PC-3 (cell line): ENCODE results near the gene KCNIP4. TPM values are rescaled to one million over a fixed set of nuclear protein-coding genes. Genes with fewer than 3 reads are reported as not detected.
A peak's percentile ranks its signal among the peaks of the same experiment; 100 is the strongest.

Experiments used
- ATAC-seq: fragments of 200-7000 bp; cut with Tn5 transposase; 2 replicates; pipeline ENCODE4 v1.9.1; 2020; ENCODE audit warnings: mild to moderate bottlenecking, moderate library complexity
- BruUV-seq: library from RNA; stranded (reverse); fragments of 400-500 nt; replicated peaks from 2 replicates; lab custom pipeline; 2021; lab: Mats Ljungman, UMichigan
- CTCF ChIA-PET: fragments of 300-600 bp; sonication (Branson Sonifier 250); formaldehyde crosslinking; loops from one replicate; lab custom pipeline; 2022; ENCODE audit warnings: antibody characterized with exemption; lab: Charles Lee
- POLR2A ChIA-PET: fragments of 300-600 bp; sonication (Branson Sonifier 250); formaldehyde crosslinking; loops from one replicate; lab custom pipeline; 2022; ENCODE audit warnings: antibody characterized with exemption; ENCODE audit not compliant: unreplicated experiment; lab: Charles Lee
- DNase-seq: peaks from one replicate; pipeline ENCODE4 v3.0.0-alpha.2; 2015
- H2AFZ ChIP-seq: fragments of 300-600 bp; sonication (generic); 2 replicates; pipeline ENCODE4 v1.6.0; 2016; ENCODE audit warnings: antibody characterized with exemption, low read length
- H3F3A ChIP-seq: fragments of 300-600 bp; sonication (generic); one replicate; pipeline ENCODE4 v1.6.0; 2017; ENCODE audit warnings: antibody characterized with exemption, low read length, control low read depth, mild to moderate bottlenecking; ENCODE audit not compliant: unreplicated experiment
- H3K27ac ChIP-seq: fragments of 300-600 bp; sonication (generic); 2 replicates; pipeline ENCODE4 v1.5.1; 2016; ENCODE audit warnings: mild to moderate bottlenecking, low read length
- H3K27me3 ChIP-seq: fragments of 300-600 bp; sonication (generic); 2 replicates; pipeline ENCODE4 v1.6.1; 2016; ENCODE audit warnings: low read length, mixed read lengths
- H3K36me3 ChIP-seq: fragments of 300-600 bp; sonication (generic); 2 replicates; pipeline ENCODE4 v1.6.1; 2016; ENCODE audit warnings: low read depth, mixed run types, low read length, mixed read lengths
- H3K4me1 ChIP-seq: fragments of 300-600 bp; sonication (generic); 2 replicates; pipeline ENCODE4 v1.5.1; 2016; ENCODE audit warnings: low read length; ENCODE audit not compliant: insufficient read depth
- H3K4me2 ChIP-seq: fragments of 300-600 bp; sonication (generic); 2 replicates; pipeline ENCODE4 v1.6.0; 2016; ENCODE audit warnings: low read length
- H3K4me3 ChIP-seq: fragments of 300-600 bp; sonication (generic); 2 replicates; pipeline ENCODE4 v1.5.1; 2016; ENCODE audit warnings: mild to moderate bottlenecking, low read length, mixed read lengths
- H3K79me2 ChIP-seq: fragments of 300-600 bp; sonication (generic); 2 replicates; pipeline ENCODE4 v1.6.1; 2017; ENCODE audit warnings: low read length, mixed read lengths
- H3K9ac ChIP-seq: fragments of 300-600 bp; sonication (generic); 2 replicates; pipeline ENCODE4 v1.6.0; 2016; ENCODE audit warnings: mild to moderate bottlenecking, low read length
- H3K9me2 ChIP-seq: fragments of 300-600 bp; sonication (generic); replicated peaks from 2 replicates; pipeline ENCODE4 v1.6.1; 2016; ENCODE audit warnings: mixed run types, low read length, mixed read lengths
- H3K9me3 ChIP-seq: fragments of 300-600 bp; sonication (generic); 2 replicates; pipeline ENCODE4 v1.6.1; 2016; ENCODE audit warnings: low read length, mixed read lengths
- H4K20me1 ChIP-seq: fragments of 300-600 bp; sonication (generic); 2 replicates; pipeline ENCODE4 v1.6.1; 2016; ENCODE audit warnings: low read length, mixed read lengths
- EZH2 ChIP-seq: fragments of 300-600 bp; sonication (generic); IDR thresholded peaks from one replicate; pipeline ENCODE4 v1.6.1; 2017; ENCODE audit warnings: antibody characterized with exemption, mild to moderate bottlenecking, low read length; ENCODE audit not compliant: unreplicated experiment
- EZH2phosphoT487 ChIP-seq: fragments of 300-600 bp; sonication (generic); IDR thresholded peaks from 2 replicates; pipeline ENCODE4 v1.6.1; 2018; ENCODE audit warnings: mild to moderate bottlenecking, antibody characterized with exemption, low read length, borderline replicate concordance
- intact Hi-C: fragments of 100-400 bp; cut with micrococcal nuclease; formaldehyde crosslinking; loops from 2 replicates; pipeline ENCODE4 v1.9.0; 2023
- total RNA-seq: library from RNA; depleted of rRNA; stranded (reverse); fragments of >200 nt; gene quantifications from 2 replicates; pipeline ENCODE4 v1.2.3, GENCODE V29; 2014
- TF ChIP-seq, protein P1 (sequence below): fragments of 300-600 bp; sonication (generic); conservative IDR thresholded peaks from 2 replicates; pipeline ENCODE4 v1.5.1; 2017; ENCODE audit warnings: antibody characterized with exemption, low read depth, mild to moderate bottlenecking, low read length

KCNIP4 gene
- total RNA-seq, 1 experiment from 2014 or later: not detected

DNA sequence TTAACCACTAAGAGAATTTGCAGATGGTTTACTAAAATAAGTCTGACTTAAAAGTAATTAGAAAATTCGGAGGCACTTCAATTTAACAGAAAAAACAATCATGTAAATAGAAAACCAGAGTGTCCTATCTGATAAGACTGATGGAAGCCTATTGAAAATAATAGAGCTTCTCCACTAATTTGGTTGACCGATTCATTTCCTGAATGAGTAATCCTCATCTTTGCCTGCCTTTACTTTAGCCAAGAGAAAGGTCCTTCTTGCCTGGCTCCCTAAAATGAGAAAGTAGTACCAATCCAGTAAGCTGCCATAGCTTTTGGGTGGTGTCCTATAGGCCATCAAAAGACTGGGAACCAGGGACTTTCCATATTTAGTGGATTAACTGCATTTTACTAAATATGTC is 48.4 kb downstream of the KCNIP4 start:
- Histone ChIP-seq H3K9ac (peak overlapping the region; percentile 84; the same call in 1 of the 2 replicates), H3K27ac (peak overlapping the region; percentile 100), H3K9me3 (peaks cover 17% of the 10 kb centered on the region), H2AFZ (no peak overlapping the region), H3K4me2 (no peak overlapping the region), H3K27me3 (no peaks in the 10 kb centered on the region), H3K4me3 (no peak overlapping the region), H4K20me1 (no peaks in the 10 kb centered on the region), H3K79me2 (no peaks in the 10 kb centered on the region), H3K4me1 (peaks cover 30% of the 10 kb centered on the region), H3K36me3 (peaks cover 7% of the 10 kb centered on the region; the same call in 1 of the 2 replicates), H3K9me2 (no peaks in the 10 kb centered on the region), H3F3A (no peaks in the 10 kb centered on the region)
- ChIA-PET POLR2A (no interaction called here), CTCF (no interaction called here)
- BruUV-seq: no TSS peak
- TF ChIP-seq, protein P1, sequence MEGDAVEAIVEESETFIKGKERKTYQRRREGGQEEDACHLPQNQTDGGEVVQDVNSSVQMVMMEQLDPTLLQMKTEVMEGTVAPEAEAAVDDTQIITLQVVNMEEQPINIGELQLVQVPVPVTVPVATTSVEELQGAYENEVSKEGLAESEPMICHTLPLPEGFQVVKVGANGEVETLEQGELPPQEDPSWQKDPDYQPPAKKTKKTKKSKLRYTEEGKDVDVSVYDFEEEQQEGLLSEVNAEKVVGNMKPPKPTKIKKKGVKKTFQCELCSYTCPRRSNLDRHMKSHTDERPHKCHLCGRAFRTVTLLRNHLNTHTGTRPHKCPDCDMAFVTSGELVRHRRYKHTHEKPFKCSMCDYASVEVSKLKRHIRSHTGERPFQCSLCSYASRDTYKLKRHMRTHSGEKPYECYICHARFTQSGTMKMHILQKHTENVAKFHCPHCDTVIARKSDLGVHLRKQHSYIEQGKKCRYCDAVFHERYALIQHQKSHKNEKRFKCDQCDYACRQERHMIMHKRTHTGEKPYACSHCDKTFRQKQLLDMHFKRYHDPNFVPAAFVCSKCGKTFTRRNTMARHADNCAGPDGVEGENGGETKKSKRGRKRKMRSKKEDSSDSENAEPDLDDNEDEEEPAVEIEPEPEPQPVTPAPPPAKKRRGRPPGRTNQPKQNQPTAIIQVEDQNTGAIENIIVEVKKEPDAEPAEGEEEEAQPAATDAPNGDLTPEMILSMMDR: no peak
- no peak for TF ChIP-seq EZH2phosphoT487
- no peak for TF ChIP-seq EZH2
- ATAC-seq (no peak), DNase-seq (peak; percentile 36)
- intact Hi-C loops: loop anchor here (2.0 to 10.0 kb wide), 3 partner anchors 73 to 275 kb away; no protein-coding TSS in a partner anchor

DNA sequence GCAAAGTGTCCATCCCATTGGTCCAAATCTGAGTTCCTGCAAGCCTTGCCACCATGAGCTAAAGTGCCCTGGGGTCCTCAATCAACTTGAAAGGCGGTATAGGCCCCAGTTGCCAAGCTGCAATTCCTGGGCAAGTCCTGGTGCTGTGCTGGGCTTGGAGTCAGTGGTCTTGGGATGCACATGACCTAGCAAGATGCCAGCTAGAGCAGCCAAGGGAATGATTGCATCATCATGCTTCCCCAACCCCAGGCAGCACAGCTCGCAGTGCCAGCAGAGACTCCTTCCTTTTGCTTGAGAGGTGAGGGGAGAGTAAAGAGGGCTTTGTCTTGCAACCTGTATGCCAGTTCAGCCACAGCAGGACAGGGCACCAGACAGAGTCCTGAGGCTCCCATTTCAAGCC is 50.5 kb downstream of the KCNIP4 start:
- POLR2A ChIA-PET: no interaction called here
- no peak overlapping the region for H3K4me3 ChIP-seq
- H2AFZ ChIP-seq: no peak overlapping the region
- H3K9me2 ChIP-seq: no peaks in the 10 kb centered on the region
- no peak overlapping the region for H3K27ac ChIP-seq
- no peaks in the 10 kb centered on the region for H3K27me3 ChIP-seq
- peaks cover 17% of the 10 kb centered on the region for H3K9me3 ChIP-seq
- H3K4me1 ChIP-seq: peaks cover 30% of the 10 kb centered on the region
- H3K36me3 ChIP-seq: peaks cover 7% of the 10 kb centered on the region; the same call in 1 of the 2 replicates
- H3K9ac ChIP-seq: no peak overlapping the region
- intact Hi-C loops: no loop called here
- no peaks in the 10 kb centered on the region for H4K20me1 ChIP-seq
- H3K4me2 ChIP-seq: no peak overlapping the region
- no peaks in the 10 kb centered on the region for H3K79me2 ChIP-seq
- DNase-seq (no peak), ATAC-seq (no peak)
- TF ChIP-seq EZH2phosphoT487: no peak
- TF ChIP-seq, protein P1: no peak
- TF ChIP-seq EZH2: no peak
- BruUV-seq: no TSS peak
- CTCF ChIA-PET: no interaction called here
- no peaks in the 10 kb centered on the region for H3F3A ChIP-seq

DNA sequence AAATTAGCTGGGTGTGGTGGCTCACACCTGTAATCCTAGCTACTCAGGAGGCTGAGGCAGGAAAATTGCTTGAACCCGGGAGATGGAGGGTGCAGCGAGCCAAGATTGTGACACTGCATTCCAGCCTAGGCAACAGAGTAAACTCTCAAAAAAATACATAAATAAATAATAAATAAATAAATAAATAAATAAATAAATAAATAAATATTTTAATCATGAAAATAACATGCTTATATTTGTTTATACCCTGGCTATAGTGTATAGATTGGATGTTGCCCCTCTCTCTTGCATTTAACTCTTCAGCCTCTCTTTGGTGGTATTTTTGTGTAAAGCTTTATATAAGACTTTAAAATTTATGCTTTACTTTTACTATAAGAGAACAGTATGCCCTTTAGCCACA is 51.8 kb downstream of the KCNIP4 start:
- no peak overlapping the region for H3K9ac ChIP-seq

More for the DNA sequence above, 51.8 kb downstream of the KCNIP4 start:
- peaks cover 7% of the 10 kb centered on the region; the same call in 1 of the 2 replicates for H3K36me3 ChIP-seq
- ChIA-PET POLR2A (no interaction called here), CTCF (no interaction called here)
- H3K9me3 ChIP-seq: peaks cover 17% of the 10 kb centered on the region
- no peaks in the 10 kb centered on the region for H3K27me3 ChIP-seq
- no peaks in the 10 kb centered on the region for H3F3A ChIP-seq
- no peak for DNase-seq
- no peak overlapping the region for H3K4me3 ChIP-seq
- no peaks in the 10 kb centered on the region for H4K20me1 ChIP-seq
- H3K79me2 ChIP-seq: no peaks in the 10 kb centered on the region
- H2AFZ ChIP-seq: no peak overlapping the region
- intact Hi-C loops: no loop called here
- TF ChIP-seq EZH2 (no peak), EZH2phosphoT487 (no peak)
- TF ChIP-seq, protein P1: no peak
- H3K27ac ChIP-seq: no peak overlapping the region
- BruUV-seq: no TSS peak
- no peak overlapping the region for H3K4me2 ChIP-seq
- peaks cover 18% of the 10 kb centered on the region for H3K4me1 ChIP-seq
- H3K9me2 ChIP-seq: no peaks in the 10 kb centered on the region
- no peak for ATAC-seq
